Kasumi-1 (cell line): Measurements from ENCODE around the gene SLC7A14.
A peak's percentile ranks its signal among the peaks of the same experiment; 100 is the strongest.

ENCODE experiments used
- DNase-seq, 2 experiments: peaks; one replicate each; lab custom pipeline; 2025; lab: John Stamatoyannopoulos, UW

The SLC7A14 gene

DNA sequence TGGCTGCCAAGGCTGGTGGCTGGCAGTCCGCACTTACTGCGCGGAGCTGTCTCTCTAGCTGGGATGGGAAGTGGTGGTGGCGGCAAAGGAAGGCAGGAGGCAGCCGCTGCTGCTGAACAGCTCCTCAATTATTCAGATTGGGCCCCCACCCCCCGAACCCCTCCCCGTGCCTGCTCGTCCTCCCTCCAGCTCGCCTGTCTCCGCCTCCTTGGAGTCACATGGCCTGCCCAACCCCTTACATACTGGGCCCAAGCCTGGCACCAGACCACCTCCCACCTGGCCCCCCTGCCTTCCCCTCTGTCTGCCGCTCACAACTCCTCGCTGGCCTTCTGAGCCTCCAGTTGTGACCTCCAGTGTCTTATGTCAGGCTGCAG lies at the start of gene SLC7A14:
TSS of gene SLC7A14 (minus strand) at position 139 of the 374 bp plus-strand sequence. CDS start 59,139 bp downstream, outside the sequence.
- no peak for DNase-seq

DNA sequence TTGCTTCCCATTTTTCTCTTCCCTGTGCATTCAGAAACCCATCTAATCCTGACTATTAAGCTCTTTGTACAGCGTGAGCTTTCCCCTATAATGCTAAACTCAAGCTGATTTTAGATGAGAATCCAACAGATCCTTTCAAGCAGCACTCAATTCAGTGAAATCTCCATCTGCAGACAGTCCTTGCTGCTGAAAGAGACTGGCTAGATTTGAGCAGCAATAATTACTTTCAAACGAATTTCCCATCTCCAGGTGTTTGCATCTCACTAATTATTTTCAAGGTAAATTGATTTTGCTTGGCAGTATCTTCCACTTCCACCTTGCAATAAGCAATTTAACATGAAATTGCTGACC lies 49.5 kb upstream of the SLC7A14 start:
- DNase-seq, result no peak

DNA sequence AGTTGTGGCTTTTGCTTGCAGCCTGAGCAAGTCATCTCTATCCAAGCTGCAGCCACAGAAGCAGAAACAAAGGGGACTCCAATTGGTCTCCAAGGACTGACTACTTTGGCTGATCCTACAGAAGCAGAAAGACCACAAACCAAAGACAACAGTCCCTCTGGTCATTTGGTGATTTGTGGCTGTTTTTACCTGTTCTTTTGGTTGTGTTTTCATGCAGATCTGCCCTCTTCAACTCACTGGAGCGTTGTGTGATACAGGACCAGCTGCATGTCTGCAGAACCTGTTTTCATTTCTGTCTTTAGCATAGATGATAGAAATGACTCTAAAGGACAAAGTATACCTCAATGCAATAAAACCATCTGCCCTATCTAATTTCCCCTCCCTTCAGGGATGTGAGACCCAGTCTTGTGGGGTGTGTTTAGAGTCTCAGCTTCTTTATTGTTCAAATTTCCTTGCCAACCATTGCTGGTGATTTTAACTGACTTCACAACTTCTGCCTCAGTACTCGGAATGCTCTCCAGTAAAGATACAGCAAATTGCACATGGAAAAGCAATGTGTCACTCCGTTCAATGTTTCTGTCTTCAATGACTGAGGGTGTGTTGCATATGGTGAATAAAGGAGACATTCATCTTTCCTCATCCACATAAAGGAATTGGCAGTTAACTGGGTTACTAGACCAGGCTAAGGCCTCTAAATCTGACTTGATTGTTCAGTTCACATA lies 48.9 kb upstream of the SLC7A14 start:
- no peak for DNase-seq

DNA sequence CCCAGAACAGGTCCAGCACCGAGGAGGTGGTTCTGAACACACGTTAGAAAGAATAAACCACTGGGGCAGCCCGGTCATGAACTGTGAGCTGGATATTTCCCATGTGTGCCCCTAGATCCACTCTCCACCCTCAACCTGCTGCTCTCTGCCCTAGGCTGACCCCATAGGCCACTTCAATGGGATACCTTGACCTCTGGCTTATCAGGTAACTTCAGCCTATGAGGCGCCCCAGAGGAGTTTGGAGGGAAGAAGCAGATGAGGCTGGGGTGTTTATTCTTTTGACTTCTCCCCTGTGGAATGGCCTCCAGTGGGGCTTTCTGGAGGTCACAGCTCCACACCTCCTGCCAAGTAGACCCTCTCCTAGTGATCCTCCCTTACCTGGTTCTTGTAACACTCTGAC lies 47.7 kb upstream of the SLC7A14 start:
- DNase-seq, result no peak

DNA sequence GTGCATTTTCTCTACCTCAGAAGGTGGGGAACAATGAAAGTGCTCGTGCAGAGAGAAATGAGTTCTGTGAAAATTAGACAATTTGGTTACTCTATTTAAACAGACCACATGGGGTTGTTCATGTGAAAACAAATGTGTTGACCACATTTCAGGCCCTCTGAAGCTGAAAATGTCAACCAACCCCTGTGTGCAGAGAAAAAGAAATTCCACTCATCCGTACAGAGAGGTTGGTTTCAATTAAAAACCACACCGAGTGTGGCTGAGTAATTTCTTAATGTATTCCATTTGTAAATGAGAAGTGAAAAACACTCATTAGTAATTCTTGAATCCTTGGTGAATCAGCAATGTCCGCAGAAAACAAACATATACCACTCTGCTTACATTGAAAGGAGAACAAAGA lies 46.9 kb upstream of the SLC7A14 start:
- DNase-seq, result no peak

DNA sequence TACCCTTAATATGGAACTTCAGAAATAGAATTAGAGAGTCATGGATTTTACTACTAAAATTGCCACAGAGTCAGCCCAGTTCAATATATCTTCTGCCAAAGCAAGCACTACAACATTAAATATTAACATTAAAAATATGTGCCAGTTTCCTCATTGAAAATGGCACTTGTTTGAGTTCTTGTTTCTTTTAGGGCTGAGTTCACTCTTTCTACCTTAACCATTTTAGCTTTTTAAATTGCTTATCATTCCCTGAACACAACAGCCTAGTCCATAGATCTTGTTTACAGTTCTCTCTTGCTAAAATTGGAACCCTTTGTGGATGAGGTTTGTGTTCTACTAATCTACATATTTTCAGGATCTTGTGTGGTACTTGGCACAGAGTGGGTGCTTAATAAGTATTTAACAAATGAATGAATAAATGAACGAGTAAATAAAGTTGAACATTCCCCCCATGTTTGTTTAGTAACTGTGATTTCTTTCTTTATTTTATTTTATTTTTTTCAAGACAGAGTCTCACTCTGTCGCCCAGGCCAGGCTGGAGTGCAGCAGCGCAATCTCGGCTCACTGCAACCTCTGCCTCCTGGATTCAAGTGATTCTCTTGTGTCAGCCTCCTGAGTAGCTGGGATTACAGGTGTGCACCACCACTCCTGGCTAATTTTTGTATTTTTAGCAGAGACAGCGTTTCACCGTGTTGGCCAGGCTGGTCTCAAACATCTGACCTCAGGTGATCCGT lies 46.0 kb upstream of the SLC7A14 start:
- DNase-seq, result no peak

DNA sequence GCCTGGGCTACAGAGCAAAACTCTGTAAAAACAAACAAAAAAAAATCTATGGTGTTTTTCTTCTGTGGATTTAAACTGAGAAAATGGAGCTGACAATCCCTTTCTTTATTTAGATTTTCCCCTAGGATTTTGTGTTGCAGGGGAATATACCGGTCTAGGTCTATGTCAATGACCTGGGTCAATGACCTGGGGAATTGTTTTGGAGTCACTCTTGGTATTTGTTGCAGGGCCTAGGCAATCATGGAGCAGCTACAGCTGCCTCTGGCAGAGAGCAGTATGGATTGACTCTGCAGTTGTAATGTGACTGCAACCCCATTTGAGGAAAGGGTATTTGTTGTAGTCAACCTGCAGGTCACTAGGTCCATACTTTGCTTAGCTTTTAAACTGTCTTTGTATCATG lies 37.6 kb upstream of the SLC7A14 start:
- no peak for DNase-seq

DNA sequence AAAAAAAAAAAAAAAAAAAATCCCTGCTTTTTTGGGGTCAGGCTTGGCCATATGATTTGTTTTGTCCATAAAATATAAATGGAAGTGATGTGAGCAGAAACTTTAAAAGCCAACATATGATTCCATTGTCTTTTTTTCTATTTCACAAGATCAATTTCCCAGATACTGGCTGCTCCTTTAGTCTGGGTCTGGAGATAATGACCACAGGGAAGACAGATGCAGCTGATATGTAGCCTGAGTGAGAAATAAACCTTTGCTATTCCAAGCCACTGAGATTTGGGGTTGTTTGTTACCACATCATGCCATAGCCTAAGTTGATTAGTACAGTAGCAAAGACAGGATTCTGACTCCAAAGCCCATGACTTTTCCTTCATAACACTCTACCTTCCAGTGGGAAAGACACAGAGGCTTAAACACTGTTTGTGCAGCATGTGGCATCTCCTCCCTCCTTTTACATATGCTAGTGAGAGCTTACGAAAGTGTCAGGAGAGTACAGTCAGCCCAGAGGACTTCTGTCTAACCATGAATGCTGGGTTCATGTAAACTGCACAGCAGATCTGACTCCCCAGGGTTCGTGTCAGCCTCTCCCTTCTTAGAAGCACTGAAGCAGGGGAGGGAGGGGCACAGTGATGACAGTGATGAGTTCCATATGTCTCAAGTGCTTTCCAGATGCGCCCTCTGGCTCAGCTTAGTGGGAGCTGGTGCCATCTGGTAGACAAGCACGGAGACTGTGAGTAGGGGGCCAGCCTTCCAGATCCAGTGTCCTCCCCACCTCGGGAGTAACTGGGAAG lies 36.7 kb upstream of the SLC7A14 start:
- no peak for DNase-seq

DNA sequence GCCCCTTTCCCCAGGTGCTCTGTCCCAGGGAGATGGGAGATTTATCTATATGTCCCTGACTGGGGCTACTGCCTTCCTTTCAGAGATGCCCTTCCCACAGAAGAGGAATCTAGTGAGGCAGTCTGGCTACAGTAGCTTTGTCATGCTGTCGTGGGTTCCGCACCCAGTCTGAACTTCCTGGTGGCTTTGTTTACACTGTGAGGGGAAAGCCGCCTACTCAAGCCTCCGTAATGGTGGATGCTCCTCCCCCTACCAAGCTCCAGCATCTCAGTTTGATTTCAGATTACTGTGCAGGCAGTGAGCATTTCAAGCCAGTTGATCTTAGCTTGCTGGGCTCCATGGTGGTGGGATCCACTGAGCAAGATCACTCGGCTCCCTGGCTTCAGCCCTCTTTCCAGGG lies 35.4 kb upstream of the SLC7A14 start:
- no peak for DNase-seq

DNA sequence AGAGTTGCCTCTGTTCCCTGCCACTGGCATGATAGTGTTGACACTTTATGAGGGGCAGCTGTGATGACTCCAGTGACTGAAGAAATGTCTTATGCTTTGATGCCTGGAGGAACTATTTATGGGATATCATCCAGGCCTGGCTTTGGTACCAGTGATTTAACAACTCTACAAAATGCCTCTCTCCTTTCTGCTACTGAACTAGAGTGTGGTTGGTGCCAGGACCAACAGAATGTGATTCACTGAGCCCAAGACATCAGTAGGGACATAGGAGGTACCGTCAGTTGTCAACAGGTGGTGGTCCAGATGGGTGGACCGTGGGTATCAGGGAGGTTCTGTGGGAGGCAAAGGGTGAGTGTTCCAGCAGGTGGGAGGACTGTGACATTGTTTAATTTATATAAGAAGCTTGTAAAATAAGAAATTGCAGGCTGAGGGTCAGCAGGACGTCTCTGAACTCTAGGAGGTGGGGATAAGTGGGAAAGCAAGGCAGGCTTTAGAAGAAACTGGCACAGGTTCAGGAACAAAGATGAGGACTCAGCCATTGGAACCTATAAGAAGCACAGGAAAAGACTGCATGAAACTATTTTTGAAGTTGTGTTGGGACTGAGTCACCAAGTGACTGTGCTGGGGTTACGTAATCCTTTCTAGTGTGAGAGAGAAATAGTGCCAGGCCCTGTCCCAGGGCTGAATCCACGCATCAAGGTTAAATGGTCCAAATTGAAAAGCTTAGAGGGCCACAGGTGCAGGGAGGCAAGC lies 28.5 kb upstream of the SLC7A14 start:
- peak; percentile 52 to 61 for DNase-seq

DNA sequence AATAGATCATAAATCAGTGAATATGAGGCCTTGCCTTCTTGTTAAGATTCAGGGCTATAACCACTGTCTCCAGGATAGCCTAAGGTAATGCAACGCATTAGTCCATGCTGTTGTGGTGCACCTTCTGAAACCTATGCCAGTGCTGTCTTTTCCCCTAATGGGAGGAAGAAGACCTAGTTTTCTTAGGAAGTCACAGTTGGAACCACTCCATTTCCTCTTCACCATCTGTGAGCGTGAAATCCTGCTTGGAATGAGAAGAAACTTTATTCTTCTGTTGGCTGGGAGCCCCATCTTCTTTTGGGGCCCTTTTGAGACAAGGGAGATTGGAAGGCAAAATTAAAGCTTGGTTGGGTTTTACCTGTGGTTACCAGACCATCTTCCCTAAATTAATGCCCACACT lies 25.9 kb upstream of the SLC7A14 start:
- DNase-seq, result no peak

DNA sequence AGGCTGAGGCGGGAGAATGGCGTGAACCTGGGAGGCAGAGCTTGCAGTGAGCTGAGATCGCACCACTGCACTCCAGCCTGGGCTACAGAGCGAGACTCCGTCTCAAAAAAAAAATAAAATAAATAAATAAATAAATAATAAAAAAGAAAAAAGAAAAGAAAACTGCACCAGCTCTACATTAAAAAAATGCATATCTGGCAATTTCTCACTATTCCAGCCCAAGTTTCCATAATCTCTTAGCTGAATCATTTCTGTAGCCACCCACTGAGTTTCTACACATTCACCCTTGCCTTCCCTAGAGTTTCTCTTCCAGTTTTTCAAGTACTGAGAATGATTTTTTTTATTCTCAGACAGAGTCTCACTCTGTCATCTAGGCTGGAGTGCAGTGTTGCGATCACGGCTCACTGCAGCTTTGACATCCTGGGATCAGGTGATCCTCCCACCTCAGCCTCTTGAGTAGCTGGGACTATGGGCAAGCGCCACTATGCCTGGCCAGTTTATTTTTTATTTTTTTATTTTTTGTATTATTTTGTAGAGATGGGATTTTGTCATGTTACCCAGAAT lies 24.5 kb upstream of the SLC7A14 start:
- no peak for DNase-seq

DNA sequence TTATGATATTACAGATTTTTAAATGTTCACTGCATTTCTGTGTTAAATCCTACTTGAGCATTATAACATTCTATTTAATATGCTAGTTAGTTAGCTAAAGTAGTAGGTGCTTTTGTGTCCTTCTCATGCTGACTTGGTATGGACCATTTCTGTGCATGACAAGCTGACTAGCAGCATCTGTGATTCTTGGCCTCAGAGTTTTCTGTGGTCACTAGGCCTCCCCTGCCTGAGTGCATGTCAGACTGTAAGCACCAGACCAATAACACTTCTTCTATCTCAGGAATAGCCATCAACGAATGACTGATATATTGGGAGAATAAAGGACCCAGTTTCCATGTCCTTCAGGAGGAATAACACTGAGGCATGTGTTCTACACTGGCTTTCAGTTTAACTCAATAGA lies 22.6 kb upstream of the SLC7A14 start:
- no peak for DNase-seq

DNA sequence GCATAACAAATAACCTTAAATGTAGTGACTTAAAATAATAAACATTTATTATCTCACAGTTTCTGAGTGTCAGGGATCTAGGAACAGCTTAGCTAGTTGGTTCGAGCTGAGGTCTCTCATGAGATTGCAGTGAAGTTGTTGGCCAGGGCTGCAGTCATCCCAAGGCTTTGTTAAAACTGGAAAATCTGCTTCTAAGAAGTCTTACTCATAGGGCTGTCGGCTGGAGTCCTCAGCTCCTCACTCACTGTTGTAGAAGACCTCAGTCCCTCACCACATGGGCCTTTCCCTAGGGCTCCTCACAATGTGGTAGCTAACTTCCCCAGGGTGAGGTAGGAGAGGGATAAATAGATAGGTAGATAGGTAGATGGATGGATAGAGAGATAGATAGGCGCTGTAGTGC lies 20.8 kb upstream of the SLC7A14 start:
- no peak for DNase-seq

DNA sequence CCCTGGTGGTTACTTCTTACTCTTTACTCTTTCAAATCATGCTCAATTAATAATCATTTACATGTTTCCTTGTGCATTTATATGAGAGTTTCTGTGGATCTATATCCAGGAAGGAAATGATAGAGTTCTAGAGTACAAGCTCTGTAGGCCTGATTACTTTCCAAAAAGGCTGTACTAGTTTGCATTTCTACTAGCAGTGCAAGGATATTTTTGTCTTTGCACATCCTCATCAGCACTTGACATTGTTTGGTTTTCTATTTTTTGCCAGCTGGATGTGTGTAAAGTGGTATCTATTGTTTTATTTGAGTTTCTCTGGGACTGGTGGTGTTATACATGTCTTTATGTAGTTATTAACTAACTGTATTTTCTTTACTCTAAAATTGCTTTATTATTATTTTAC lies 19.6 kb upstream of the SLC7A14 start:
- DNase-seq, result no peak

DNA sequence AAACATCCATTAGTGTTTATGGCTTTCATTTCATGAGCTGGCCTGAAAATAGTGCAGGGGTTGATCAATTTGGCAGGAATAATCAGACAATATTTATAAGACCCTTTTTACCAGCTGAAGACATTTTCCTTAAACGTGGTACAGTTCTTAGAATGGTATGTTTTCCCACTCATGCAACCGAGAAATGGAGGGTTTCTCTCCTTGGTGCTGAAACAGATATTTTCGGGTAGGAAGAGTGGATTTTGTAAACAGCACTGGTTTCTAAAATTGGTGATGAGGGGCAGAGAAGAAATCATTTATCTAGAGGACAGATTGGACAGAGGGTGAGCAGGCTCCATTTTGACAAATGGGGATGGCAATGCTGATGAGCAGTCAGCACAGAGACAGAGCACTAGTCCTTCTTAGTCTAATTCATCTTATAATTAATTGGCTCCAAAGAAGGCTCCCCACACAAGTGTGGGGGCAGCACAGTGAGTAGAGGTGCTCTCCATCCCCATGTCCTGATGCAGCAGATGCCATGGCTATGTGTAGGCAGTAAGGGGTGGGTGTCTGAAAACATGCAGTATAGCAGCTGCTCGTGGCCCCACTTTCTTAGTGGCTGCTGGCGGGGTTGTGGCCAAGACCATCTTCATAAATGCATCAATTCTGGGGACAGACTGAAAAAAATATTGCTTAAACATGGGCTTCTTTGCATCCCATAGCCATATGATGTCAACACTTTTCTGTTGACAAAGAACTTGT lies 18.1 kb upstream of the SLC7A14 start:
- DNase-seq, result peak in 1 of 2 experiments; percentile 2

DNA sequence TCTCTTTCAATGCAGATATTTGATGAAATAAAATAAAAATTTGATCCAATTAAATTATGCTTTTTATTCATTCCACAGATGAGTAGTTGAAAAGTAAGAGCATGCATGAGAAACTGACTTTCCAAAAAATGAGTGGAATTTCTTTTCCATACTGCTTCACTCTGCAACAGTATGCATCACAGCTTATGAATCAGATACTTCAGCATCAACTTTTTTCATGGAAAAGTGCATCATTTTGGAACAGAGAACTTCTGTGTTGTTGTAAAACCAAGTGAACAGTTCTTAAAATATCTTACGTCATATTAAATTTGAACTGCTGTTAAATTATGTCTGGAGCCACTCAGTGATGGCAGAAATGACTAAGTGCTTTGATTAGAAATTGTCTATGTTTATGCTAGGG lies 16.7 kb upstream of the SLC7A14 start:
- no peak for DNase-seq

DNA sequence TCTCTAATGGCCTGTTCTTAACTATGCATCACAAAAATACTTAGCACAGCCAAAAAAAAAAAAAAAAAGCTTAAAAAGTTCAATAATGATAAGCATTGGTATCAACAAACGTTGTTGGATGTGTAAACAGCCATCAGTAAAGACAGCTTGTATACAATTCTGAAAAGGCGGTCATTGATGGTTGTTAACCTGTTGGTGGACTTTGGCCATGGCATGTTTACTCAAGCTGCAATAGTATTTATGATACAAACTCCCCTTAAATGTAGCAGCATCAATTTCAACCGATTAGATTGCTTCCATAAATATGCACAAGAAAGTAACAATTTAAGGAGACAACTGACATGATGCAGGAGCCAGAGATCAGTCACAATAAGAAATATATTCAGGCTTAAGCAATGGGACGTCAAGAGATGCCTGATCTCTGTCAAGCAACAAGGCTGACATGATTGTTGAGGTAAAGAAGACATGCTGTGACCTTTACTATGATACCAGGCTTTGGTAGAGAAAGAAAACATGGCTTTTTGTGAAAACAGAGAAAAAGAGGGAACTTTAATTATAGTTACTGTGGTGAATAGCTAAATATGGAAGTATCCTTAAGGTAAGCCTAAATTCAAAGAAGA lies 14.2 kb upstream of the SLC7A14 start:
- DNase-seq, result no peak

DNA sequence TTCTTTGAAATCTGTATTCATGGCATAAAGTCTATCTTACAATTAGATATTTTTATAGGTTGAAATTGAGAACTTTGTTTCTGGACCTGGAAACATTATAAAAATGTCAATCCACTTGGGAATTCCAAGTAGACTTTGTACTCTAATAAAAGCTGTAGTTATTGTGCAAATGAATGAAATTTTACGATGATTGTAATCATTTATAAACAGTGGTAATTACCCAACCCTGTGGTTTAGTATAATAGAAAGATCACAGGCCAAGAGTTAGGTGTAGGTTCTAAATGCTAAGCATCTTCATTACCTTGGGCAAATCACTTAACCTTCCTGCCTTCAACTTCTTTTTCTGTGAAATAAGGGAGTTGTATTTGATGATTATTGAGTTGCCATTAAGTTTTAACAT lies 13.2 kb upstream of the SLC7A14 start:
- DNase-seq, result no peak

DNA sequence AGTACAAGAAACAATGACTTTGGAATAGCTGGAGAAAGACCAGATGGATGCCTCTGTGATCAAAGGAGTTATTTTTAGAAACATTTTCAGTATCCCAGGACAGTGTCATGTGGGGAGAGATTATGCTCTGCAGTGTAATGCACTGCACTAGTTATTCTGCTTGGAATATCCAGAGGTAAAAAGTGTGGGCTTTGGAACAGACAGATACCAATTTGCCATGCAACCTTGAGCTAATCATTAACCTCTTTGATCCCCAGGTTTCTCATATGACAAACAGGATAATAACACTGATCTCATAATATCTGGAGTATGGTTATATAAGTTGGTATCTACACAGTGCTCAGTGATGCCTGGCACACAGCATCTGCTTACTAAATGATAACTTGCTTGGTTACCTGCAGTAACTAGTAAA lies 12.2 kb upstream of the SLC7A14 start:
- no peak for DNase-seq

DNA sequence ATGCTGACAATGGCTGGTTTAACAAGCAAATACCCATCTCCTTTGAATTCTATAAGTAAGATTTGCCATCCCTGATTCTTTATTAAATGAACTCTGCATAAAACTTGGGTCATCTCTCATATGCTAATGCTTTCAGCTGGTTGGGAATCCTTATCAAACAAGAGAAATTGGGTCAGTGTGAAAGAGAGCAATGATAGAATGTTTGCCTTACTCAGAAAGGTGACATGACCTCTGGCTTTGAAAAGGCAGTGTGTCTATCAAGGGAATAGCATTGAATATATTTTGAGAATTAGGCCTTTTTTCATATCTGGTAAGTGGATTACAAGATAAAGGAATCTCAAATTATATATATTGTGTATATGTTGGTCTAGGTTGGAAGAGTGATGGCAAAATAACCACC lies 8.7 kb upstream of the SLC7A14 start:
- no peak for DNase-seq
